Activated CD4-positive, alpha-beta T cell treated with anti-CD3 and anti-CD28 coated beads for 1 hour (primary cell): ENCODE data around the gene AKAP13.
"Not testable (repeated sequence)": the region's sequence is repeated elsewhere in the genome, so short reads cannot be mapped to it uniquely, and the experiment has no call there.

Experiments used
- DNase-seq: peaks from one replicate; pipeline ENCODE4 v3.0.0-alpha.2; 2020

Gene AKAP13

DNA sequence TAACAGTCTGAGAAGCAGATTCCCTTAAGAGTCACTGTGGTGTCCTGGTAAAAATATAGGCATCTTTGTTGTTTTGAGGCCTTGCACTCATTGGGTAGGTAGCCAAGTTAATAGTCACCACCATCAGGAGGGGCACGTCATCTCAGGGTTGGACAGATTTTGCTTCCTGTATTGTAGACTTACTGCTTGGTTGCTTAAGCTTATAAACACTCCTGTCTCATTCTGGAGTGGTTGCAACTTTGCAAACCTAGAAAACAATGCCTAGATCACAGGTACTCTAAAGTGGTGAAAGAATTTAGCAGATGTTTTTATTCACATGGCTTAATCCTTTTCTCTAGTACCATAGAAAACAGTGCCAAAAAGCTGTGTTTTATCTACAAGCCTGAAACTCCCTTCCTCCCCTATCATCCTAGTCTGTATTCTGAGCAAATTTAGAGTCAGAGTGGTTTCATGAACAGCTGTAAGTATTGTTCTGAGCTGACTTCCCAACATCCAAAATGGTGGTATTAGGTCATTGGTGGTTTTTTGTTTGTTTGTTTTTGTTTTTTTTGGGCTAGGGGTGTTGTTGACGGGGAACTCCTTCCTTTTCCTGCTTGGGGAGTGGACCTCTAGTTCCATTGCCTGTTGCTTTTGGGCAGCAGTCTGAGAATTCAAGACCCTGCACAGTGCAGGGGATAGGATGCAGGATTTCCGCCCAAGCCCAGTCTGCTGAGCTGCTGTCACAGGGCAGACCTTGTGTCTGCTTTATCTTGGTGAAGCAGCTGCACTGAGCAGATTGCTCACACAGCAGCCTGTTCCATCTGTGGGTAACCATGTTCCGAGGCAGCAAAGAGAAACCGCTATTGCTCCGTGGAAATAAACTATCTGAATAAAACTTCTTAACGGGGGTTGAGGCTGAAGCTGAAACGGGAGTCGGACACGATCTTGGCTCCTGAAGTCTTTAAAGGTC lies 202.0 kb downstream of the AKAP13 start:
- peak; percentile 55 for DNase-seq

- DNase-seq, result no peak
These were observed 203.0 kb downstream of the AKAP13 start for GRCh38 chr15:85583442-85583841.

GRCh38 chr15:85583923-85584390 lies 203.6 kb downstream of the AKAP13 start:
- DNase-seq, result peak; percentile 27

- DNase-seq, result no peak
These were observed 204.5 kb downstream of the AKAP13 start for GRCh38 chr15:85584872-85585271.

DNA sequence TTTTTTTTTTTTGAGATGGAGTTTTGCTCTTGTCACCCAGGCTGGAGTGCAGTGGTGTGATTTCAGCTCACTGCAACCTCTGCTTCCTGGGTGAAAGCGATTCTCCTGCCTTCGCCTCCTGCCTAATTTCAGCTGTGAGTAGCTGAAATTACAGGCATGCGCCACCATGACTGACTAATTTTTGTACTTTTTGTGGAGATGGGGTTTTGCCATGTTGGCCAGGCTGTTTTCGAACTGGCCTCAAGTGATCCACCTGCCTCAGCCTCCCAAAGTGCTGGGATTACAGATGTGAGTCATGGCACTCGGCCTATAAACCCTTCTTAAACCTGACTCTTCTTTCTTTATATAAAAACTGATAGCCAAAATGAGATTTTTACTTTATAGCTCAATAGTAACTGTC lies 205.8 kb downstream of the AKAP13 start:
- DNase-seq, result not testable (repeated sequence)

DNA sequence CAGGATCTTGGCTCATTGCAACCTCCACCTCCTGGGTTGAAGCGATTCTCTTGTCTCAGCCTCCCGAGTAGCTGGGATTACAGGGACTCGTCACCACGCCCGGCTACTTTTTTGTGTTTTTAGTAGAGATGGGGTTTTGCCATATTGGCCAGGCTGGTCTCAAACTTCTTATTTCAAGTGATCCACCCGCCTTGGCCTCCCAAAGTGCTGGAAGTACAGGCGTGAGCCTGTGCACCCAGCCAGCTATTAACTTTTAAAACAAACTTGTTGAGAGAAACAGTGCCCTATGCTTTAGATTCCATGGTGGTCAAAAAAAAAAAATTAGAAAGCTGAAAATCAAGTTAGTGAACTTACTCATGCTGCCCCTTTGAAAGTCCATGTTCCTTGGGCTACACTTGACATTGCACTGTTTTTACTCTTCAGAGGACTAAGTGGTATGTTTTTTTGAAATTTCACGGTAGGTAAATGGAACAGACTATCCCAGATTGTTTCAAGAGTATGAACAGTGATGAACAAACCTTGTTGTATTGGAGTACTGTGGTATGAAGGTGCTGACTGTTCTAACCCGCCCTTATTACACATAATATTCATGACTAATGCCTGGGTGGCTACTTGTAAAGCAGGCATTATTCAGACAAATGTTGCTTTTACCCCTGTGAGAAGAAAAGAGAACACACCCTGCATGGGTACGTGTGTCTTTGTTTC lies 207.5 kb downstream of the AKAP13 start:
- DNase-seq, result no peak

- no peak for DNase-seq
These were observed 208.3 kb downstream of the AKAP13 start for GRCh38 chr15:85588677-85589076.

DNA sequence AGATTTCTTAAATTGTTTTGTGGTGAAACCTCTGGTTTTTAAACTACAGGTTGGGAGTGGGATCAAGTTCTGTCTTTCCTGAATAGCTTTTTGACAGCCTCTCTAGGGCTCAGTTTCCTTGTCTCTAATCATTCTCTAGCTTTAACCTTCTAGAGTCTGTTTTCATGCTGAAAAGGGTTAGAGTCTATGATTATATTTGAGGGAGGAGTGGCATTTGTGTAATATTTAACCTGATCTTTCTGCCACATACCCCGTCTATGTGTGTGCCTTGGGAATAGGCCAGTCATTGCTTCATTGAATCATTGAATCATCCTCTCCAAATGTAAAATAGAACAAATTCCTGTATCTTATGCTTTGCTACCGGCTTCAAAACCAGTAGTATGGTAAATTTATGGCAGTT lies 209.4 kb downstream of the AKAP13 start:
- DNase-seq, result no peak

- no peak for DNase-seq
These were observed 211.2 kb downstream of the AKAP13 start for GRCh38 chr15:85591622-85592021.

GRCh38 chr15:85592148-85592547 lies 211.7 kb downstream of the AKAP13 start:
- DNase-seq, result no peak

DNA sequence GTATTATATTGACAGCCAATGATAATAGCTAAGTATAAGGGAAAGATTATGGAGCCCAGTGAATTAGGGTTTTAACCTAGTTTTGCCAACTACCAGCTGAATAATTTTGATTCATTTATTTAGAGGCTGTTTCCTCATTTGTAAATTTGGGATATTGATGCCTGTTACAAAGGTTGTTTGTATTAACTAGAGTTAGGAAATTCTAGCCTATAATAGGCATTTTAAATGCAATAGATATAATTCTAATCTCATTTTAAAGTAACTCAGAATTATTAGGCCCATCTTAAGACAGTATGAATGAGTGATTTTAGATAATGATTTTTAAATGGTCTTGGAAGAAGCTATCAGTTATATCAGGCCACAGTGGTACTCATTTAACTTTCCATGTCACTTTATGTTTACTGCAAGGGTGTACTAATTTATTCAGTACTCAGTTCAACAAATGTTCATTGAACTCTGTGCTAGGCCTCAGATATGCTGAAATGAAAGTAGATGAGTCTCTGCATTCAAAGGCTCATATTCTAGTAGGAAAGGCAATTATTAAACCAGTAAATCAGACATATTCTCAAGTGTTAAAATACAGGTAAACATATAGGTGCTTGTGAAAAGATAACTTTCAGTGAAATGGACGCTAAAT lies 213.5 kb downstream of the AKAP13 start:
- no peak for DNase-seq

DNA sequence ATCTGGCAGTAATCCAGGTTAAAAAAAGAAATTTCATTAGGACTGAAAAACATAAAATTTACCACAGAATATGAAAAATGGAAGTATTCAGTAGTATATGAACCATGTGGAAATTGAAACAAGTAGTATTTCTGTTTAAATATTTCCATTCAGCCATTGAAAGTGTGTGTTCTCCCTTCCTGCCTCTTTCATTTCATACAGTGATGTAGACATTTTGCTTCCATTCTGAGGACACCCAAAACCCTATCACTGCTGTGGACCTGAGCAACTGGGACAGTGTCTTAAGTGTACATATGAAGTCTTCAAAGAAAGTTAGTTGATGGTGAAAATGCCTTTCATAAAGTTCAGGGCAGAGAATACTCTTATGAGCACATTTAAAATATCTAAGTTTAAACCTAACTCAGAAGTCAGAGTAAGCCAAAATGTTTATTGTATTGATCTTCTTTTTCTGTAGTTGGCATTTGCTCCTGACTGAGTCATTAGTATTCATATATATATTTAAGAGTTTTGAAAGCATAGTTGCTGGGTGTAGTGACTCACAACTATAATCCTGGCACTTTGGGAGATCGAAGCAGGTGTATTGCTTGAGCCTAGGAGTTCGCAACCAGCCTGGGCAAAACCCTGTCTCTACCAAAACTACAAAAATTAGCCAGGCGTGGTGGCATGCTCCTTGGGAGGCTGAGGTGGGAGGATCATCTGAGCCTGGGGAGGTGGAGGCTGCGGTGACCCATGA lies 215.6 kb downstream of the AKAP13 start:
- no peak for DNase-seq

GRCh38 chr15:85597155-85597815 lies 216.9 kb downstream of the AKAP13 start:
- DNase-seq, result no peak

DNA sequence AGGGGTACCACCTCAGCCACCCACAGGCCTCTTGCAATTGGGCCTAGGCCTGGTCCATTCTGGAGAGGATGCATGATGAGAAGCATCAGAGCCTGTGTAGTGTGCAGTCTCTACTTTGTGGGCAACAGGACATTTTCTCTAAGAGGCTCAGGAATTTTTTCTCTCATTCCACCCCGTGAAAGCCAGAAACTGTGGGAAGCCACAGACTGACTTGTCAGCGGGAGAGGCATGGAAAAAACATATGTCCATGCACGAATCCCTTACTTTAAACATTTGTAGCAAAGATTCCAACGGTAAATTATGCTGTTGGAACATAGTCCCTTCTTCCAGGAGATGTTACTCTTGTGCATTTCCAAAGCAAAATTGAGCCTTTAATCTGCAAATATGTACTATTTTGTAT lies 217.8 kb downstream of the AKAP13 start:
- DNase-seq, result no peak

DNA sequence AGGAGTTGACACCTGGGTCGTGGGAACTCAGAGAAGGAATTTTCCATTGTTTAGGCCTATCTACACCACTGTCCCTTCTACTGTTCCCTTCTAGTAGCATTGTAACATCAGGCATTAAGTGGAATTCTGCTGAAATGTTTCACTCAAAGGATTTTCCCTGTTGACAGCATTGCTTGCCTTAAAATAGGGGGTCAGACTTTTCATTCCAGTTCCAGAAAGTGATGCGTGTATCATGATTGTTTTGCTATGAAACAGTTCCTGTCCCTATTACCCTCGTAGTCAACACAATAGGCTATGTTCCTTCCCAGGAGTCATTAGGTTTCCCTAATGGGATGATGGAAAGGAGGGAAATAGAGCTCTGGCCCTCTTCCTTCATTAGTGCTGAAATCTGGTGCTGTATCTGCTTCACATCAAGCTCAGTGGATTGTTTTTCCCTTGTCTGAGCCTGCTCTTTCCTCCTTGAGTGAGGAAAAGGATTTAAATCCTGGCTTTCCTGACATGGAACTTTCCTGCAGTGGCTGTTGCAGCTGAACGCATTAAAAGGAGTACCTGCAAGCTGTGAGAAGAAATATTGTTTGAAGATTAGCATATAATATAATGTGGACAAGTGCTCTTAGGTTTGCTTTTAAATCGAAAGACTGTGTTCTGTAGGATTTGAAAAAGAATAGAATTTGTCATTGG lies 218.5 kb downstream of the AKAP13 start:
- DNase-seq, result no peak

GRCh38 chr15:85600001-85600400 lies 219.6 kb downstream of the AKAP13 start:
- DNase-seq, result no peak

DNA sequence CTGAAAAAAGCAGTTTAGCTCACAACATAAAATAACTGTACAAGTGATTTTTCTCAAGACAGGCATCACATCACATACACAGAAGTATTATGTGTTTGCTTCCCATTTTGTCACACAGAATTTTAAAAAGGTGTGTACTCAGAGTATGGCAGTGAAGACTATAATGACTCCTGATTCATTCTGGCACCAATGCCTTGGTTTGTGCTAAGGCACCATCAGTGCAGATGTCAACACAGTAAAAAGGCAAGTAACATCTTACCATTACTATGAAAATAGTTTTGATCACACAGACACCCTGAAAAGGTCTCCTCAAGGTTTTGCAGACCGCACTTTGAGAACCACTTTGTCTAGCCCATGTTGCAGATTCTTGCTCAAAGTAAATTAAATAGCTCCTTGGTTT lies 222.8 kb downstream of the AKAP13 start:
- no peak for DNase-seq

DNA sequence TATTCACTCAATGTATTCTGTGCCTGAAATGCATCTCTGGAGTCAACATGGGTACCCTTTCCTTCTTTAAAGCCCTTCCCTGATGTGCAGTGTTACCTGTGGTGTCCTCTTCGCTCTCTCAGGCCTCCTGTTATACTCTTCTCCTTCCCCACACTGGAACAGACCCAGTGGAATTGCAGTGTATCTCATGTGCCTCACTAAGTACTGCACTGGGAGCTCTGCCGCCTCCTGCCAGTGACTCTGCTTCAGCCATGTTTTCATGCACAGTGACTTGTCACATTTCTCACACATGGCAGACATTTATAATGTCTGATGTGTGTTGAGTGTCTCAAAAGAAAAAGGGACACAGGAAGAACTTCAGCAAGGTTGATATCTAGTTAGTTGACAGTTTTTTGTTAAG lies 223.3 kb downstream of the AKAP13 start:
- no peak for DNase-seq

GRCh38 chr15:85604194-85604593 lies 223.8 kb downstream of the AKAP13 start:
- DNase-seq, result no peak

- no peak for DNase-seq
These were observed 226.3 kb downstream of the AKAP13 start for GRCh38 chr15:85606738-85607137.

DNA sequence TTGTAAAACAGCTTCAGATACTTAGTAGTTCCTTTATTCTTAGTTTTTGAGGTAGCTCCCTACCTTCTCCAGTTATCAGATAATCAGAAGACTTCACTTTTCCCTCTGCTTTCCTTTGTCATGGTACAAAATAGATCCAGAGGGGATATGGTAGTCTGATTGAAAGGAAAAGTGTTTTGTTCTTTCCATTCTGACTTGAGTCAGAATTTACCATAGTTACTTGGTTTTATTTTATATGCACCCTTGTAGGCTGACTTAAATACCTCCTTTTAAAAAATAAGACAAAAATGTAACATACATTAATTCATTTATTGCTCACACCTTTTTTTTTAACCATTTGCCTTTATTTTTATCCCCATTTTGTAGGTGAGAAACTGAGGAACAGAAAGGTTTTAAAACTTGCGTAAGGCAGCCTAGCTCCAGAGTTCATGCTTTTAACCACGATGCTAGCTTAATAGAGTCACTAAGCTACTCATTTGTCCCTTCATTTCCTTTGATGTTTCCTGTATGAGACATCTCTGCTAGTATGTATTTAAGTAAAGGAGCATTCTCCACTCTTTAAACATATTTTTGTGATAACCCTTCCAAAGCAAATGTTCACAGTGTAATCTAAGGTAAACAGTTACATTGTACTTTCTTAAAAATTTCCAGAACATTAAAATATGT lies 226.9 kb downstream of the AKAP13 start:
- no peak for DNase-seq
